Superior temporal gyrus (tissue), 1 donor: ENCODE results near the gene EFNA5.
A peak's percentile ranks its signal among the peaks of the same experiment; 100 is the strongest.

Experiments used
- DNase-seq: peaks from one replicate; pipeline ENCODE4 v3.0.0-alpha.2; 2016; ENCODE audit errors: extremely low spot score

EFNA5 gene

GRCh38 chr5:107428303-107428813, 242.4 kb downstream of the EFNA5 start:
- DNase-seq = no peak

- DNase-seq = no peak
Measured at GRCh38 chr5:107426872-107427271, 243.9 kb downstream of the EFNA5 start.

- DNase-seq = no peak
Measured at GRCh38 chr5:107426209-107426608, 244.5 kb downstream of the EFNA5 start.

- peak; percentile 54 for DNase-seq
Measured at GRCh38 chr5:107425541-107426031, 245.2 kb downstream of the EFNA5 start.

GRCh38 chr5:107424491-107424890, 246.2 kb downstream of the EFNA5 start:
- no peak for DNase-seq

GRCh38 chr5:107422494-107422893, 248.2 kb downstream of the EFNA5 start:
- no peak for DNase-seq

GRCh38 chr5:107419498-107419897, 251.2 kb downstream of the EFNA5 start:
- no peak for DNase-seq

- no peak for DNase-seq
Measured at GRCh38 chr5:107418902-107419301, 251.8 kb downstream of the EFNA5 start.

GRCh38 chr5:107418071-107418470, 252.7 kb downstream of the EFNA5 start:
- DNase-seq = no peak

GRCh38 chr5:107415762-107416161, 255.0 kb downstream of the EFNA5 start:
- DNase-seq = no peak

- DNase-seq = no peak
Measured at GRCh38 chr5:107414802-107415201, 255.9 kb downstream of the EFNA5 start.

GRCh38 chr5:107413754-107414153, 257.0 kb downstream of the EFNA5 start:
- DNase-seq = no peak

GRCh38 chr5:107408564-107408963, 262.2 kb downstream of the EFNA5 start:
- DNase-seq = no peak

GRCh38 chr5:107407713-107408298, 262.9 kb downstream of the EFNA5 start:
- DNase-seq = no peak

- DNase-seq = no peak
Measured at GRCh38 chr5:107404595-107405374, 266.0 kb downstream of the EFNA5 start.

- DNase-seq = no peak
Measured at GRCh38 chr5:107403228-107403953, 267.3 kb downstream of the EFNA5 start.

GRCh38 chr5:107402434-107403227, 268.1 kb downstream of the EFNA5 start:
- no peak for DNase-seq

- DNase-seq = no peak
Measured at GRCh38 chr5:107401470-107402122, 269.1 kb downstream of the EFNA5 start.

- DNase-seq = no peak
Measured at GRCh38 chr5:107400328-107400727, 270.4 kb downstream of the EFNA5 start.

- no peak for DNase-seq
Measured at GRCh38 chr5:107398703-107399102, 272.0 kb downstream of the EFNA5 start.

- no peak for DNase-seq
Measured at GRCh38 chr5:107396351-107396690, 274.4 kb downstream of the EFNA5 start.
